Stimulated activated CD4-positive, alpha-beta T cell treated with anti-CD3 and anti-CD28 coated beads, Interleukin-15, amount 100 ng/mL, for 24 hours (primary cell): ENCODE data around the gene RHO.
"Not testable (repeated sequence)": the region's sequence is repeated elsewhere in the genome, so short reads cannot be mapped to it uniquely, and the experiment has no call there.

Experiments used
- DNase-seq: peaks from one replicate; pipeline ENCODE4 v3.0.0-alpha.2; 2020

The RHO gene

GRCh38 chr3:129522953-129523352 lies 5.5 kb upstream of the RHO start:
- DNase-seq, result no peak

- DNase-seq, result no peak
Observed at GRCh38 chr3:129524081-129524480, 4.4 kb upstream of the RHO start.

- no peak for DNase-seq
Observed at GRCh38 chr3:129525341-129525968, 3.0 kb upstream of the RHO start.

GRCh38 chr3:129526121-129526900 lies 2.1 kb upstream of the RHO start:
- no peak for DNase-seq

- no peak for DNase-seq
Observed at GRCh38 chr3:129527262-129527661, 1.2 kb upstream of the RHO start.

- no peak for DNase-seq
Observed at GRCh38 chr3:129529436-129530210, 1.2 kb downstream of the RHO start.

- no peak for DNase-seq
Observed at GRCh38 chr3:129530251-129530791, 1.9 kb downstream of the RHO start.

- DNase-seq, result no peak
Observed at GRCh38 chr3:129530821-129531220, 2.4 kb downstream of the RHO start.

- no peak for DNase-seq
Observed at GRCh38 chr3:129531699-129532098, 3.3 kb downstream of the RHO start.

- DNase-seq, result no peak
Observed at GRCh38 chr3:129532261-129532660, 3.8 kb downstream of the RHO start.

- DNase-seq, result no peak
Observed at GRCh38 chr3:129533406-129533805, 5.0 kb downstream of the RHO start.

GRCh38 chr3:129534428-129535027 lies 6.1 kb downstream of the RHO start:
- no peak for DNase-seq

GRCh38 chr3:129535075-129535474 lies 6.6 kb downstream of the RHO start:
- DNase-seq, result no peak

GRCh38 chr3:129536374-129536667 lies 7.9 kb downstream of the RHO start:
- no peak for DNase-seq

- DNase-seq, result no peak
Observed at GRCh38 chr3:129536804-129537203, 8.4 kb downstream of the RHO start.

GRCh38 chr3:129539206-129539605 lies 10.8 kb downstream of the RHO start:
- no peak for DNase-seq

- no peak for DNase-seq
Observed at GRCh38 chr3:129540776-129541516, 12.5 kb downstream of the RHO start.

- DNase-seq, result no peak
Observed at GRCh38 chr3:129542747-129543146, 14.3 kb downstream of the RHO start.

- DNase-seq, result no peak
Observed at GRCh38 chr3:129543156-129543790, 14.8 kb downstream of the RHO start, which contains the start of gene H1-8. TSS of gene H1-8 (plus strand) at chr3:129543175. CDS start at chr3:129543219, 44 bp downstream.

- DNase-seq, result no peak
Observed at GRCh38 chr3:129543999-129544398, 15.6 kb downstream of the RHO start.

GRCh38 chr3:129545951-129546350 lies 17.5 kb downstream of the RHO start:
- not testable (repeated sequence) for DNase-seq

GRCh38 chr3:129547241-129547640 lies 18.8 kb downstream of the RHO start:
- DNase-seq, result no peak
